Muscle of back (tissue), 11 donors: Measurements from ENCODE around the gene REV3L. TPM values are rescaled to one million over a fixed set of nuclear protein-coding genes. Genes with fewer than 3 reads are reported as not detected.

Source experiments
- DNase-seq, 3 donors: peaks; one replicate each; pipeline versions ENCODE4 v3.0.0 to v3.0.0-alpha.2; 2013
- polyA plus RNA-seq, 10 donors: library from polyadenylated mRNA; unstranded; fragments of 120-200 nt; gene quantifications; one replicate each; pipeline ENCODE4 v1.2.1, GENCODE V29; 2013; ENCODE audit not compliant: insufficient read length in 10 of 10

The REV3L gene
- polyA plus RNA-seq, 10 donors, result 31.2 to 56.7 (median 38.8) TPM

GRCh38 chr6:111427341-111428116, 55.5 kb downstream of the REV3L start:
- DNase-seq, result peak in 1 of 3 donors; percentile 58

- DNase-seq, result no peak
These were observed 58.8 kb downstream of the REV3L start for GRCh38 chr6:111423960-111424846.

- DNase-seq, result no peak
These were observed 59.9 kb downstream of the REV3L start for GRCh38 chr6:111423055-111423633.

DNA sequence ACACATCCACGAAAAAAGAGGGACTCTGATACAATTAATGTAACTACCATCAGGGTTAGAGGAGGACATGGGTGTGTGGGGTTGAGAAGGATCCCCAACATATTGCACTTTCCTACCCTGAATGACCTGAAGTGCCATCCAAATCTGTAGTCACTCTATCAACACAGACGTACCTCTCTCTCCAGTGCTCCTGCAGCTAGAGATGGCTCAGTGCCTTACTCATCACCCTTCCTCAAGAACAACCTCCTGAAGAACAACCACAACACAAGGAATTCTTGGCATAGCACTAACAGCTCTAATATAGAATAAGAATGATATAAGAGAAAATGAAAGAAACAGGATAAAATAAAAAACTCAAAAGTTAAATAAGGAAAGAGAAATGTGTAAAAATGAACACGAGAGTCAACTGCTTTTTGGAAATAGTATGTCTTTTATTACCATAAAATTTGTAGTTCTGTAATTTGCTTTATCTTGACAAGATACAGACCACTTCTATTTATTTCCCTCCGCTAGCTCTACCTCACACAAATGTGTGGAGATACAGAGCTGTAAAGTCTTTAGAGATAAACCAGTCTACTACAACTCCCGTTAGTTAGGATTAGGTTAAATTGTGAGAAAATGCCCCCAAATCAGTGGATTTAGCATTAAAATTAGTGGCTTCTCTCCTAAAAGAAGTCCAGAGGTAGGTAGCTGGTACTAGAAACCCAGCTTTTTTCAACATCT, 63.9 kb downstream of the REV3L start:
- peak in 1 of 3 donors; percentile 40 for DNase-seq

- no peak for DNase-seq
These were observed 65.1 kb downstream of the REV3L start for GRCh38 chr6:111417946-111418345.

DNA sequence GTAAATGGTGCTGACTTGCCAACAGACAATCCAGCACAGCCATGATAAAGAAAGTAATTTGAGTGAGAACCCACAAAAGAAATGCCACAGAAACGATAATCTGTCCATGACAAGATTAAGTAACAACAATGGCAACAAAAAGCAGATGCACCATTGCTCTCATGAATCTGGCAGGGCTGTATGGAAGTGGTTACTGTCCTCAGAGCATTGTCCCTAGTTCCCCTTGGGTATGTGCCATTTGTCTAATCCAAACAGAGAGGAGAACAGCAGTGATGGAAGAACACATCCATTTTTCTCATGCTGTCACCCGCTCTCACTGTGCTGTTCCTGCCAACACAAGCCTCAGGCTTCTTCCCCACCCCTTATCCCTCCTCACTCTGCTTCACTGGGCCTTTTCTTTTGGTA, 65.8 kb downstream of the REV3L start:
- DNase-seq, result peak; percentile 53 to 62 (median 53)

DNA sequence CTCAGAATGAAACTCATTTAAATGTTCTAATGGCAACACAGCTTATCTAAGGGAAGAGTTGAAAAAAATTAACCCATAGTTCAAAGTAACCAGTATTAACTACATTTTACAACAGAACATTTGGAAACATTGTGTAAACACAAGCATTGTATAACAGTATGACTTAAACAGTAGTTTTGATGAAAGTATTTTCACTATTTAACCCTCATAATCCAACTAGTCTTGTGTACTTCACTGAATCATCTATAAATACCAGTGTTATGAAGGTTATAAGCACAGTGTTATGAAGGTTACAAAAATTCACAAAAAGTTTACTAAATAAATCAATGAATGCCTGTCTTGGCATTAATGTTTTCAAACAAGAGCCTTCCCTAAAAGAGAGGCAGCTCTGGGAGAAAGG, 66.5 kb downstream of the REV3L start:
- no peak for DNase-seq

- DNase-seq, result no peak
These were observed 68.6 kb downstream of the REV3L start for GRCh38 chr6:111414373-111414772.

DNA sequence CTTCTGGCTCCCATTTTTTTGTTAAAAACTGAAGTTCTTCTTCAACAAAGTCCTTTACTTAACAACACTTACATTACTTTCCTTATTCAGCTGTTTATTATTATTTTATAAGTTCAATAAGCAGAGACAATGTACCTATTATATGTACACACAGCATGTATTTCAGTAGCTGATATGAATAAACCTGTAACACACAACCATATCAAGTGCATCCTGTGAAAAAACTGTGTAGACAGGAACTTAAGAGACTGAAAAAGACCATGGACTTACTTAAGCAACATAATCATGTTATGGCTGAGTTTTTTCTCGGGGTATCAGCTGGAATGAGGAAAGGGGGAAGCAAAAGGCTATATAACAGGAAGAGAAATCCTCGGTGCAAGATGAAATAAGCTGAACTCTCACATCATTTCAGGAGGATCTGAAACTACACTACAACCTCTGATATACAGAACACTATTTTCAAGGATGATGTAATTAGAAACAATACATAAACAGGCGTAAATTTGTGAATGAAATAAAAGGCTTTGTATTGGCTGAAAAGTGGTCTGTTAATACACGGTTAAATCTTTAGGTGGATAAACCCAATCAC, 70.9 kb downstream of the REV3L start:
- DNase-seq, result peak in 1 of 3 donors; percentile 32

DNA sequence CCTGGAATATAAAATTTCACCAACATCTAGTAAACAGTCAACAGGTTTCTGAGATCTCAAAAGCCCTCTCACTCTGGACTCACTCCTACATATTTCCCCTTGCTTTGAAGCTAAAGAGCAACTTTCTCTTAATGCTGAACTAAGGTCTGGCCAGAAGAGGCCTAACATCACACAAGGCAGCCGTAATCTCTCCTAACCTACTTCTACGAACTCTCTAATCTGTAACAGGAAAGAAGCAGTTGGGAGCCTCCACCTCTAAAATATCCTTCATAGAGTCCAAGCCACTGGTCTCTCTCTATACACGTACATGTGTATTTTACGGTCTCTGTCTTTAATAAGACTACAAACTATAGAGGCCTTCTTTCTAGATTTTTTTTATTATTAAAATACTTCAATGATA, 72.0 kb downstream of the REV3L start:
- DNase-seq, result no peak

GRCh38 chr6:111410371-111410770, 72.6 kb downstream of the REV3L start:
- DNase-seq, result no peak

DNA sequence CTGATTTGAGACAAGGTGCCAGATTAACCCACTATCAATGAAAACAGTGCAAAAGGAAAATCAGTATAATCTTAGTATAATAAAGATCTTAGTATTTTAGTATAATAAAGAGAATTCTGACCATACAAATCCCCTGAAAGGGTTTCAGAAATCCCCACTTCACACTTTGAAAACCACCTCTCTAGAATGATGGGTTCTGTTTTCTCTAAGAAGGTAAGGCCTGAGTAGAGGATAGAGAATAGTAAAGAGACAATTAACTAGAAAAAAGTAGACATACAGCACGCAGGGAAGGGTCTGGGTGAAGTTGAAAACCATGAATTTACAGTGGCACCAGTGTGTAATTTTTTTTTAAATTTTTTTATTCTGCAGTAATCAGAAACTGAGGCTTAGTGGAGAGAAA, 73.6 kb downstream of the REV3L start:
- no peak for DNase-seq

DNA sequence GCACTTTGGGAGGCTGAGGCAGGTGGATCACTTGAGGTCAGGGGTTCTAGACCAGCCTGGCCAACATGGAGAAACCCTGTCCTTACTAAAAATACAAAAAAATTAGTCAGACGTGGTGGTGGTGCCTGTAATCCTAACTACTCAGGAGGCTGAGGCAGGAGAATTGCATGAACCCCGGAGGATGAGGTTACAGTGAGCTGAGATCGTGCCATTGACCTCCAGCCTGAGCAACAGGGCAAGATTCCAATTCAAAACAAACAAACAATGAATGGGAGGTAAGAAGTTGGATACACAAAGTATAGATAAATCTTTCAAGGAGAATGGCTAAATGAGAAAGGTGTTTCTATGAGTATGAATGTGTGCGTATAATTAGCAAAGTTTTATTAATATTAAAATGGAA, 75.3 kb downstream of the REV3L start:
- DNase-seq, result no peak

- DNase-seq, result peak in 2 of 3 donors; percentile 22 to 36
These were observed 76.8 kb downstream of the REV3L start for GRCh38 chr6:111406200-111406721.

GRCh38 chr6:111403388-111403787, 79.6 kb downstream of the REV3L start:
- DNase-seq, result no peak

GRCh38 chr6:111399626-111400025, 83.4 kb downstream of the REV3L start:
- DNase-seq, result no peak

DNA sequence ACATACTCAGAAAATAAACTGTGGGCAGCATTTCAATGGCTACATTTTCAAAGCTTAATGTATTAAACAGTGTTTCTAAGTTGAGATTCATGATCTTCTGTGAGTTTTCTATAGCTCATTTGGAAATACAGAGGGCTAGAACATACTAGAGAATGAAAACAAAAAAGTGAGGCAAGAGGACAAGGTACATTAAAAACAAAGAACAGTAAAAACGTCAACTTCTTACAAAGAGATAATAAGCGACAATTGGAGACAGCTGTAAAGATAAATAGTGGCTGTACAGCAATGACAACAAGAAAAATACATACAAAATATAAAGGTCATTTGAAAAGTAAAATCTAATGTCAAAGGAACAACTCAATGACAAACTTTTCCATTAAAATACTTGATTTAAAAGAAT, 94.3 kb downstream of the REV3L start:
- no peak for DNase-seq

- no peak for DNase-seq
These were observed 100.3 kb downstream of the REV3L start for GRCh38 chr6:111382476-111383294.

GRCh38 chr6:111381728-111382127, 101.3 kb downstream of the REV3L start:
- no peak for DNase-seq

GRCh38 chr6:111381123-111381522, 101.9 kb downstream of the REV3L start:
- no peak for DNase-seq
